NCI-H2196 treated with DMSO at 0.1 percent for 48 hours (cell line): Measurements from ENCODE around the gene PACSIN1.
"Not testable (repeated sequence)": the region's sequence is repeated elsewhere in the genome, so short reads cannot be mapped to it uniquely, and the experiment has no call there.

ENCODE experiments used
- DNase-seq: peaks from one replicate; lab custom pipeline; 2025; ENCODE audit not compliant: unreplicated experiment; lab: John Stamatoyannopoulos, UW

Gene PACSIN1

GRCh38 chr6:34484899-34485298, 19.0 kb downstream of the PACSIN1 start:
- DNase-seq: no peak

DNA sequence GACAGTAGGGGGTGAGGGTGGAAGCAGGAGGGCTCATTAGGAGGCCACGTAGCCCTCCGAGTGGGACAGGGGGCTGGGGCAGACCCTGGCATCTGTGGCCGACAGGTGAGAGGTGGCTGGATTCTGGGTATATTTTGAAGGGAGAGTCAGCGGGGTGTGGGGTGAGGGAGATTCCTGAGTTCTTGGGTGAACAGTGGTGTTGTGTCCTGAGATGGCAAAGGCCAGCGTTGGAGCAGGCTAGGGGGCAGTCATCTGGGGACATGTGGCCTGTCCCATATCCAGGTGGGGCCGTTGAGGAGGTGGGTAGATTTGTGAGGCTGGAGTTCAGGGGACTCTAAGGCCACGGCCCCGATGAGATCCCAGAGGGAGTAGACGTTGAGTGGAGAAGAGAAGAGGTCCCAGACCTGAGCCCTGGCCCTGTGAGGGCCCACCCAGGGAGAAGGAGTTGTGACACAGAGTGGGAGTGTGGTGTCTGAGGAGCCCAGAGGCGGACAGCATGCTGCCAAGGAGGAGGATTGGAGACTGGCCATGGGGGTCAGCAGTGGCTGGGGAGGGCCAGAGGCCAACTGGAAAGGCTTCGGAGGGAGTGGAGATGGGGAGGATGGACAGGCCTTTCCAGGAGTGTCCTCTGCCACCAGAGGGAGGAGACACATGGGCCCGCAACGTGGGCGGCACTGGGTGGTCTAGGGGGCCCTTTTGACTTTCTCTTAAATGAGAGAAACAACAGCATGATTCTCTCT, 19.6 kb downstream of the PACSIN1 start:
- DNase-seq: no peak

DNA sequence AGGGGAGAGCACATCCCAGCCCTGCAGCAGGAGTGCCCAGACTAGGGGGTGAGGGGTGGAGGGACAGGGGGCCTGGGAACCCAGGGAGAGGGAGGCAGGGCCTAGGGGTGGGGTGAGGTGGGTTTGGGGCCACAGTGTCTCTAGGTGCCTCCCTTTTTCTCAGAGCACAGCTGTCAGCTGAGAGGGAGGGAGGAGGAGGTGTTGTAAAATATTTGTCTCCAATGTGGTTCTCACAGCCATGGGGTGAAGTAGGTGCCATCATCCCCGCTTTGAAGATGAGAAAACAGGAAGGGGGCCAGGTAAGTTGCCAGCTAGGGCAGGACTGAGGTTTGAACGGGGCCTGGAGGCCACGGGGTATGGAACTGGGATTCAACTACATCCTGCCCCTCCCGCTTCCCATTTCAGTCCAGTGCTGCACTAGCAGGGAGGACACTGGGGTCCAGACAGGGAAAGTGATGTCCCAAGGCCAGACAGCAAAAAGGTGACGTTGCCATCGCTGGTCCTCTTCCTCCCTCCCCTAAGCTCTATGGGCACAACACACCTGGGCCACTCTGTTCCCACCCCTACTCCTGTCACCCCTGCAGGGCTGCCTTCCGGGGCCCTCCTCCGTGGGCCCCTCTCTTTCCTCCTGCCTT, 20.3 kb downstream of the PACSIN1 start:
- DNase-seq: no peak

GRCh38 chr6:34486886-34487285, 21.0 kb downstream of the PACSIN1 start:
- DNase-seq: not testable (repeated sequence)

DNA sequence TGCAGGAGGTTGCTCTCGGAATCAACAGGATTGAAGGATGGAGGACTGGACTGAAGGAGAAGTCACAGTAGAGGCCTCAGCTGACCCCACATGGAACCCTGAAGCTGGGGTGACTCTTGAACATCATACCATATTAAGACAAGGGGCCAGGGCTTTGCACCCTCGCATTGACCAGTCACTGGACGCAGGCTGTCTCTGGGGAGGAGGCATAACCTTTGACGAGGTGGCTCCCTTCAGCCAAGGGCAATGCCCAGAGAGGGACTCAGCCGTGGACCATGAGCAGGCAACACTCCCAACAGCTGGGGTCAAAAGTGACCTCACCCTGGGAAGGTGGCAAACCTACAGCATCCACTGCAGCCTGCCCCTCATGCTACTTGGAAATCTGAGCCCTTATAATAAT, 21.7 kb downstream of the PACSIN1 start:
- no peak for DNase-seq

DNA sequence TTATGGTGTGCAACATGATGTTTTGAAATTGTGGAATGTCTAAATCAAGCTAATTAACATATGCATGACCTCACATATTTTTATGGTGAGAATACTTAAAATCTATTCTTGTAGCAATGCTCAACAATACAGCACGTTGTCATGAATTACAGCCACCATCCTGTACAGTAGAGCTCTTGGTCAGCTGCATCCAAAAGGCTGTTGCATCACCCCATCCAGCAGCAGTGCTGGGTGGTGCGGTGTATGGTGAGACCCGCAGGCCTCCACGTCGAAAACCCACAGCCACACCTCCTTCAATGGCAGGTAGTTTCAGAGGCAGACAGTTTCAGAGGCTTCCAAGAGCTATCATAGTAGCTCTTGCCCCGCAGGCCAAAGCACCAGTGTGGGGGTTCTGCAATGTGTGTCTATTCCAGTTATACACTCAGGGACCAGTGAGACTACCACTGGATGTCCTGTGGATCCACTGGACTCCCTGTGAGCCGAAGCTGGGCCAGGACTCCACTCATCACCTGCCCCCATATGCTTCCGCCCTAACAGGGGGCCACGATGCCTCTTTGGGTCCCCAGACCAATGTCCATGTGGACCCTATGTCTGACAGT, 23.4 kb downstream of the PACSIN1 start:
- DNase-seq: no peak

DNA sequence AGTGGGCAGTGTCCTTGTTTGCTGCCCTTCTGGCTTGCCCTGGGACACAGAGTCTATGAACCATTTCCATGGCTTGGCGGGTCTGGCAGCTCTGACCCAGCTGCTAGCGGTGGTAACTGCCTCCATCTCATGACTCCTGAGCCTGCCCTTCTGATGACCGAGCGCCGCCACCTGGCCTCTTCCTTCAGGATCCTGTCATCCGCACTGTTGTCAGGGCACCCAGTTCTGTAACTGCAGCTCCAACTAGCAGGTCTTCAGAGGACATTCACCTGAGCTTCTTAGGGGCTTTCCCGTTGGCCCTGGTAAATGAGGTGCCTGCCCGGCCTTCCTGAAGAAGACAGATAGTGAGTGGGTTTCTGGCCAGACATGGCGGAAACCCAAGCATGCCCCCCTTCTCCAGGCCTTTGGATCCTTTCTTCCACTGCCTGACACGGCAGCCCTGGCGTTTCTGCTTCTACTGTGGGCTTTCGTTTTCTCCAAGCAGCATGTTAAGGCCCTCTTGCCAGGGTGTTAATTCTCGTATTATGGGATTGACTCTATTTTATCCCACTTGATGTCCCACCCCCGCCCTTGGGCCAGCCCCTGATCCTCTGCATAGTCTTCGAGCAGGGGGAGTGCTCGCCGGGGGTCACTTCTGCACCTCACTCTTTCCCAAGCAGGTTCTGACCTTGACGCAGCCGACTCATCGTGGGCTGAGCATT, 24.7 kb downstream of the PACSIN1 start:
- no peak for DNase-seq

DNA sequence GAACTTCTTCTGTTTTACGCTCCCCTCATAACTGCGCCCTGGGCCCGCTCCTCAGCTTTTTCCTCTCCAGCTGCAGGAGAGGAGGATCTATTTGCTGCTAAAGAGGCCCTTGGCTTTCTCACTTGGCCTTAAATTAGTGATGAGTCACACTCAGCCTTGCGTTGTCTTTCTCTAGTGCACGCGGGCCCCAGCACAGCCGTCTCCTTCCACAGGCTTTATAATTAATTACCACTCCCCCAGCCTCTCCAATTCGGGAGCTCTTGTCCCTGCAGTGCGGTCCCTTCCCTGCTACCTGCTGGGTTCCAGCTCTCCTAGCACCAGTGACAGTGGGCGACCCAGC, 25.2 kb downstream of the PACSIN1 start:
- no peak for DNase-seq

DNA sequence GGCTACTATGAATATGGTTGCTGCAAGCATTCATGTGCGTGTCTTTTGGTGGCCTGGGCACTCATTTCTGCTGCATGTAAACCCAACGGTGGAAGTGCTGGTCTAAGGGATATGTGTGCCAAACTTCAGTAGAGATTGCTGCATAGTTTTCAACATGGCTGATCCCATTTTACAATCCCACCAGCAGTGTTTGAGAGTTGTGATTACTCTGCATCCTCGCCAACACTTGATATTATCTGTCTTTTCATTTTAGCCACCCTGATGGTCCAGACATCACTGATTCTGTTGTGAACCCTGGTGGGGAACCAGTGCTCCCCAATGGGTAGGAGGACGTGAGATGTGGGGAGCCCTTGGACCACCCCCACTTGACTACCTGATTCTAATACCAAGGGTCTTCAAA, 27.5 kb downstream of the PACSIN1 start:
- no peak for DNase-seq

DNA sequence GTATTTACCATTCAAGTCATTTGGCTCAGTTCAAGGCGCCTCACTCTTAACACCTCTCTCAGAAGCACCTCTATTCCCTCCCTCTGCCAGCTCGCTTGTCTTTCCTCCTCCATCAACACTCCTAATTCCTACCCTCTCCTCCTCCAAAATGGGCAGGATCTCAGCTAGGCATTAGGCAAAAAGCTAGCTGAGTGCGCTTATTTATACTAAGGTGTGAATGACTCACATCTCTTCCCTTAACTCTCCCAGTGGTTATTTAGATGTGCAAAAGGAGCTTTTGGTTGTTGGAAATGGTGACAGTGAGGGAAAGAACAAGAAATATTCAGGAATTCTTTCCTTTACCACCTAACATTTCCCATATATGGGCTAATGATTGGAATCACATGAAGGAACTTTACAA, 29.1 kb downstream of the PACSIN1 start:
- DNase-seq: no peak

DNA sequence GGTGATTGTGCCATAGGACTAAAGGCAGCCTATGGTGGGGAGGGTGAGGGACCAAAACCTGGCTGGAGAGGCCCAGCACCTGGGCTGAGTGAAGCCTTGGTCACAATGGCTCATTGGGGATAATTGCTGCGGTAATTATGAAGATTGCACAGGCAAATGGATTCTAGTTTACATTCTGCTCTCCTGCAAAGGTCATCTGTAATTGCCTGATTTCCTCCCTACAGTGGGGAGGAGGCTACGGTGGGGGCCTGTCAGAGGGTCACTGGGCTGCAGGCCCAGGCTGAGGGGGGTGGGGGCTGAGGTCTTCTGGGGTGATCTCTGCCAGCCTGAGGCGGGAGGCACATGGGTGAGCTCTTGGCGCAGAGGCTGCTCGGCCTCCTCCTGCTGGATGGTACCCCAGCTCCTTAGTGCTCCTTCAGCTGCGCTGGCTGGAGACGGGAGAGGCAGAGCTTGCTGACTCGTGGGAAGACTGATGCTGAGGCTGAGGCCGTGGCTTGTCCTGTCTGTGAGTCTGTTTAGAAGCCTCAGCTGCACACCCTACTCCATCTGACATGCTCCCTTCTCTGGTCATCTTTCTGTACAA, 30.3 kb downstream of the PACSIN1 start:
- DNase-seq: no peak

DNA sequence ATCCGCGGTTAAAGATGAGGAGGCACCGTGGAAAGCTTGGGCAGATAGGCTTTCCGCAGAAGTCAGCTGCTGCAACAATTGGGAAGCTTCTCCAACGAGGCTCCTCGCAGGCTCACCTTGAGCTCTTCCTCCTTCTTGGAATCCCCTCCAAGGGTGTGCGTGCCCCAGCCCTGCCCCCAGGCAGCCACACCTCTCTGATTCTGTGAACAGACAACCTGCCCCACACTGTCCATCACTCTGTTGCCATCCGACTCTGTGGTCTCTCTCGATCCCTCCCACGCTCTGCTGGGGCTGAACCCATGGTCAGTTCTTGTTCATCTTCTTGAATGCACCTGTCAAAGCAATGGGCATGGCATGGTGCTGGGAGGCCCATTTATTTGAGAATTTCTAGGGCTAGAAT, 31.5 kb downstream of the PACSIN1 start:
- DNase-seq: no peak

- no peak for DNase-seq
Observed at GRCh38 chr6:34506718-34507117, 40.8 kb downstream of the PACSIN1 start.

GRCh38 chr6:34508425-34508824, 42.5 kb downstream of the PACSIN1 start:
- no peak for DNase-seq

- DNase-seq: no peak
Observed at GRCh38 chr6:34509782-34510181, 43.9 kb downstream of the PACSIN1 start.

DNA sequence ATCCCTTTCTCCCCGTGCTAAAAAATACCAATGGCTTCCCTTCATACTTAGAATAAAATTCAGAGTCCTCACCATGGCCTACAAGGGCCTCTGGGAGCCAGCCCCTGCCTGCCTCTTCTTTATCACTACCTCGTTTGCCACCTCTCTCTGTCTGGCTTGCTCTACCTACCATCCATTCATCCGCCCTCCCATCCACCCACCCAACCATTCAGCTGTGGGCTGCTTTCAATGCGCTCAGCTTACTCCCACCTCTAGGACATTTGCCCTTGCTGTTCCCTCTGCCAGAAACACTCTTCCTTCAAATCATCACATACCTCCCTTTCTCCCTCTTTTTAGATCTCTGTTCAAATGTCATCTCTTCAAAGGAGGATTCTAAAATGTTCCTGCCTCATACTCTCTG, 44.4 kb downstream of the PACSIN1 start:
- no peak for DNase-seq

- DNase-seq: no peak
Observed at GRCh38 chr6:34511214-34511914, 45.5 kb downstream of the PACSIN1 start.

GRCh38 chr6:34511915-34512737, 46.2 kb downstream of the PACSIN1 start:
- DNase-seq: no peak

GRCh38 chr6:34512738-34513115, 46.9 kb downstream of the PACSIN1 start:
- no peak for DNase-seq

DNA sequence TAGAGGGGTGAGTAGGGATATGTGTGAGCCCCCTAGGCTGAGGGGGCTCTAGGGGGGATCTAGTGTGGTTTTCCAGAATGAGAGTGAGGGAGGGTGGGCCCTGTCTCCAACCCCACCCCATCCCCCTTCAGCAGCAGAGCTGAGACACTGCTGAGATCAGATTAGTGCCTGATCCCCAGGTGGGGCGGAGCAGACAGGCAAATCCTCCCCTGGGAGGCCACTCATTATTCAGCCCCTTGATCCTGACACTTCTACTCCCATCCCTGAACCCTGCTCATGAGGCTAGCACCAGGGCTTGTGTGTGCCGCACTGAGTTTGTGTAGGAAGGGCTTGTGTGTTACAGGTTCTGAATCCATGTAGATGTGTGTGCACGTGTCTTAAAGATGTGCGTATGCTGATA, 47.8 kb downstream of the PACSIN1 start:
- no peak for DNase-seq
